Inflammatory macrophage treated with lipopolysaccharide for 4 hours (primary cell): ENCODE data around the gene CXCR3.
"Not testable (repeated sequence)": the region's sequence is repeated elsewhere in the genome, so short reads cannot be mapped to it uniquely, and the experiment has no call there.

Experiments
- DNase-seq: peaks from one replicate; pipeline ENCODE4 v3.0.0-alpha.2; 2020

CXCR3 gene

GRCh38 chrX:71618303-71618721, at the start of gene CXCR3:
CXCR3 (minus strand) TSS chrX:71618511; CDS start chrX:71618449, 62 bp downstream.
- DNase-seq, result no peak

GRCh38 chrX:71667328-71668247, 49.3 kb upstream of the CXCR3 start, which contains the start of gene LOC101059915:
LOC101059915 (plus strand) TSS chrX:71667546.
- DNase-seq, result no peak

GRCh38 chrX:71666240-71667223, 48.2 kb upstream of the CXCR3 start:
- no peak for DNase-seq

DNA sequence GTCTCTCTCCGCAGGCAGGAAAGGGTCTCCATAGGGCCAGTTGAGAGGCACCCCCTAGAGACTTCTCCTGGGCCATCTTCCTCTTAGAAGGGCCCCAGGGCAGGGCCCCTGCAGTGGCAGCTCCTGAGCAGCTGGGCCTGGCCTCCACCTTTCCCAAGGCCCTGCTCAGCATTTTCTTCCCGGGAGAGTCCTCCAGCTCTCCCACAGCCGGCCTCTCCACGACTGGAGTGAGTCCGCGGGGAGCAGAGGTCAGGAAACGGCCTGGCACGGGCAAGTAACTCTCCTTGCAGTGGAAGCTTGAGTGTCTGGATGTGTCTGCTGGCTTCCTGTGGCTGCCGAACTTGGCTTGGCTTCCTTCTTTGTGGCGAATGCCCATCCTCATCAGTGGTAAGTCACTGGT, 47.4 kb upstream of the CXCR3 start:
- no peak for DNase-seq

- no peak for DNase-seq
These were observed 46.7 kb upstream of the CXCR3 start for GRCh38 chrX:71664889-71665491.

DNA sequence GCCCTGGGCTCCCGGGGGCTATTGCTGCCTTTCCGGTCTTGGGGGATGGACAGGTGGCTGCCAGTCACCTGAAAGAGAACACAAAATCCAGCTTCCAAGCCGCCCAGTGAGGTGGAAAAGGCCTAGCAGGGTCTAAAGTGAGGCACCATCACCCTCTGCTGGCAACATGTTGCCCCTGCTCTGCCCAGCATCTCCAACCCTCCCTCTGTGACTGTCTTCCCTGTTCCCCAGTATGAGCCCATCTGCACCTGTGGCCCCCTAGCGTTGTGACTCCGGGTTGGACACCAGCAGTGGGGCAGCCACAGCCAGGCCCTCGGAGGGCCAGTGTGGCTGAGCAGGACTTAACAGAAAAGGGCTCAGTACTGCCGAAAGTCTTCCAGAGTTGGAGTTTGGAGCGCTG, 45.9 kb upstream of the CXCR3 start:
- DNase-seq, result not testable (repeated sequence)

DNA sequence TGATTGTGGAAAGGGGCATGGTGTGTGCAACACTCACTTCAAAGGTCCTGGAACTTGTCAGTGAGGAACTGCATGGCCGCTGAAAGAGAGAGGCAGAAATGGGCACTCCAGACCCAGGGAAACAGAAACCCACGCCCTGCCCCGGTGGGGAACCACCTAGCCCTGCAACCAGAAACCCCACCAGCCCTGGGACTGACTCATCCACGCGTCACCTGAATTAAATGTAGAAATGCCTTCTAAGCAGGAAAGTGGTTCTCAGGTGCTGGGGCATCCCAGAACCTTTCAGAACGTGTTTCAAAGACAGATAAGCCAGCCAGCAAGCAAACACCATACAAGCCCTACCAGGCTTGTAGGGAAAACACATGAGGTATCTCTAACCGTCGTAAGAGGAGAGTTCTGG, 44.9 kb upstream of the CXCR3 start:
- peak; percentile 6 for DNase-seq

- not testable (repeated sequence) for DNase-seq
These were observed 44.3 kb upstream of the CXCR3 start for GRCh38 chrX:71662654-71663053.

DNA sequence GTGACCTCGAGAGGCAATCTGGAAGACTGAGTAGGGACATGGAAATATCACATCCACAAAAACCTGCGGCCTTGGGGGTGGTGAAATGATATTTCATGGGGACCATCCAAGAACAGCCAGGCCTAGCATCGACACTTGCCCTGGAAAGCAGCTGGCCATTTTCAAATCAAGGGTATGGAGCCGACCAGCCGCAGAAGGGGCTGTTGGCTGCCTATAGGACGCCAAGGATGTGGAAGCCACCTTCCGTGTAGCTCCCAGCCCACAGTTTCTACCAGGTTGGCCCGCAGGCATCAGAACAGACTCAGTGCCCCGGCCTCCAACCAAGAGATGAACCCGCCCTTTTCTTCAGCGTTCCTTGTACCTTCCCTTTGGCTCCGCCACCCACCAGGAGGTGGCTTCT, 43.6 kb upstream of the CXCR3 start:
- no peak for DNase-seq

- no peak for DNase-seq
These were observed 42.5 kb upstream of the CXCR3 start for GRCh38 chrX:71660562-71661416.

- no peak for DNase-seq
These were observed 41.6 kb upstream of the CXCR3 start for GRCh38 chrX:71659959-71660358.

- DNase-seq, result no peak
These were observed 41.0 kb upstream of the CXCR3 start for GRCh38 chrX:71659342-71659741.

DNA sequence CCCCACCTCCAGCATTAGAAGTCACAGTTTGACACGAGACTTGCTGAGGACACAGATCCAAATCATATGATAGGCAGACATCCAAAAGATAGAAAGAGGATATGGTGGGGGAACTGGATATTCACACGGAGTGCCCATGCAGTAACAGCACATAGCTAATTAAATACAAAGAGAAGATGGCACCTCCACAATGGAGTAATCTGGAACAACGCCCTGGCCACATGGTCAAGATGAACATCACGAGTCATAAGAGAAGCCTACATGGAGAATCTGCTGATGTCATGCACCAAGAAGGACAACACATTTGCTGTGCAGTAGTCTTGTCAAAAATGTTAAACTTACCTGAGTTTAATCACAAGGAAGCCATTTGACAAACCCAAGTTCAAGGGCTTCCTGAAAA, 39.0 kb upstream of the CXCR3 start:
- no peak for DNase-seq

DNA sequence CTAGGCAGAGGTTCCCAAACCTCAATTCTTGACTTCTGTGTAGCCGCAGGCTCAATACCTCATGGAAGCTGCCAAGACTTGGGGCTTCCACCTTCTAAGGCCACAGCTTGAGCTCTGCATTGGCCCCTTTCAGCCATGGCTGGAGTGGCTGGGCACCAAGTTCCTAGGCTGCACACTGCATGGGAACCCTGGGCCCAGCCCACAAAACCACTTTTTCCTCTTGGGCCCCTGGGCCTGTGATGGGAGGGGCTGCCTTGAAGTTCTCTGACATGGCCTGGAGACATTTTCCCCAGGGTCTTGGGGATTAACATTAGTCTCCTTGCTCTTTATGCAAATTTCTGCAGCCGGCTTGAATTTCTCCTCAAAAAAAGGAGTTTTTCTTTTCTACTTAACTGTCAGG, 35.0 kb upstream of the CXCR3 start:
- no peak for DNase-seq

- peak; percentile 23 for DNase-seq
These were observed 34.1 kb upstream of the CXCR3 start for GRCh38 chrX:71652405-71652804.

DNA sequence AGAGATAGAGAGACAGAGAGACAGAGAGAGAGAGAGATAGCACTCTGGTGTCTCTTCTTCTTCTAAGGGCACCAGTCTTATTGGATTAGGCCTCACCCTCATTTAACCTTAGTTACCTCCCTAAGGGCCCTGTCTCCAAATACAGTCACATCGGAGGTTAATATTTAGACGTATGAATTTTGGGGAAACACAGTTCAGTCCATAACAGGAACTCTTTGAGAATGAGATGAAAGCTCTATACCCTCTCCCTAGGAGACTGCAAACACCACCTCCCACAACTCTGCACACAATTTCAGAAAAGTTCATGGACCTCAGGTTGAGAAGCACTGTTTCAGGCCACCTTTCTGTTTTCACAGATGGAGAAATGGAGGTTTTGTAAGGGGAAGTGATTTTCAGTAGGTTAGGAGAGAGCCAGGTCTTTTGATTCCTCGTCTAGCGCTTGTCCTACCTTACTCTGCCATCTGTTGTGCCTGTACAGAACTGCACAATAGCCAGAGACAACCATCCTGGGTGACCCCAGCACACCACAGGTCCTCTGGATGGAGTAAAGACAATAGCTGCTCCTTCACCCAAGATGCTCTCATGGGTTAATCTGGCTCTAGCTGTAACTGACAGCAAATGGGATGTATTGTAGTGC, 32.1 kb upstream of the CXCR3 start:
- DNase-seq, result no peak

- not testable (repeated sequence) for DNase-seq
These were observed 26.1 kb upstream of the CXCR3 start for GRCh38 chrX:71644406-71644805.

DNA sequence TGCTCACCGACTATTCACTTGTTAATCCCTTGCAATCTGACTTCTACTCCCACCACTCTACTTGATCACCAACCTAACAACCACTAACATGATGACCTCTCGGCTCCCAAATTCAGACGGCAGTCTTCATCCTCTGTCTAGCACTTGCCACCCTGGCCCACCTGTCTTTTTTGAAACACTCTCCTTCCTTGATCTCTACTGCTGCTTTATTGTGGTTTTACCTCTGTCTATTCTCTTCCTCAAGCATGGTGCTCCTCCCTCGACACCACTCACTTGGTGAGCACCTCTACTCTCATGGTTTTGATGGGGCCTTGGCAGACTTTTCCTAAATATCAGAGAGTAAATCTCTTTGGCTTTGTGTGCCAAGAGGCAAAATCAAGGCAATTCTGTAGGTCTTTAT, 21.7 kb upstream of the CXCR3 start:
- DNase-seq, result no peak

GRCh38 chrX:71638409-71638808, 20.1 kb upstream of the CXCR3 start:
- DNase-seq, result no peak

DNA sequence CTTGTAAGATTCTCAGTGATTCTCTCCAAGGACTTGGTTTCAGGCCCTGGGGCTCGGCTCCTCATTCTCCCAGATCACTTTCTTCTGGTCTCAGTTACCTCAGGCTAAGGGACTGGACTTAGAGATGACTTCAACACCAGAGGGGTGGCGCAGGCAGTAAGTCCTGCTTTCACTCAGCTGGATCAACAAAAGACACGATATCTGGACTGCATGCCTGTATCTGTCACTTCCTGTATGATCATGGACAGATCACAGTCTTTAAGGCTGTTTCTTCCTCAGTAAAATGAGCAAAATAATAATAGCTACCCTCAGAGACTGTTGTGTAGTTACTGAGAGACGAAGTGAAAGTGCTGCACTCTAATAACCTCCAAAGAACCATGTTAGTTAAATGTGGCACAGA, 19.5 kb upstream of the CXCR3 start:
- no peak for DNase-seq

- no peak for DNase-seq
These were observed 18.9 kb upstream of the CXCR3 start for GRCh38 chrX:71637253-71637618.
